Testis (tissue), 2 donors: Measurements from ENCODE around the gene TLE1.

Experiments
- POLR2A ChIP-seq: fragments of 450-650 bp; IDR thresholded peaks from one replicate; pipeline ENCODE4 v1.6.1; 2017; ENCODE audit warnings: antibody characterized with exemption, mild to moderate bottlenecking, moderate library complexity
- TF ChIP-seq, protein P1 (sequence below), 3 experiments: fragments of 450-650 bp in 2 of 3; fragments of 200-600 bp in 1 of 3; sonication (generic) in 1 of 3; IDR thresholded peaks; one replicate each; pipeline ENCODE4 v1.5.1; 2016 to 2019; ENCODE audit warnings: antibody characterized with exemption in 3 of 3, mild to moderate bottlenecking in 2 of 3, moderate library complexity in 1 of 3

DNA sequence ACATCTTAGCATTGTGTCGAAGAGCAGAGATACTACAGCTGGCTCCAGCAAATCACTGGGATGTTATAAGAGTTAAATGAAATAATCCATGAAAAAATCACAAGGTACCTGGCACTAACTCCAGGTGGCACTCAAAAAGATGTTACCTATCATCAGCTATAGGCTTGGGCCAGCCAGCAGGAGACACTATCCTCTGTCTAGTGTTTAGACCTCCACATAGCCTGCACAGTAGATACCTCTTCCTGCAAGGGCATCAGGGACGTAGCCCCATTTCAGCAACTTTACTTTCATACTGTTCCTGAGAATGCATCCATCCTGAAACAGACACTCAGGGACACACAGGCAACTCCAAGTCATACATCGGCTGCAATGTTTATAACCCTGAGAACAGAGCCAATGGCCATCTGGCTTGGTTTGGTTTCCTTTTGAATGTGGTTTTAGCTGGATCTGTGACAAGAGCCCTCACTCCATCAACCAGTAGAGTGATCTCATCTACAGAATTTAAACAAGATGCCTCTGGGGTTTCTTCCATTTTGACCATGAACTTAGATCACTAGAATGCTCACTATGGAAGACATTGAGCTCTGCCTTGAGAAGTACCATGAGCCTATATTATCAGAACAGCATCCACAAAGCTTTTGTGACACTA lies 69.9 kb downstream of the TLE1 start:
- TF ChIP-seq, protein P1, sequence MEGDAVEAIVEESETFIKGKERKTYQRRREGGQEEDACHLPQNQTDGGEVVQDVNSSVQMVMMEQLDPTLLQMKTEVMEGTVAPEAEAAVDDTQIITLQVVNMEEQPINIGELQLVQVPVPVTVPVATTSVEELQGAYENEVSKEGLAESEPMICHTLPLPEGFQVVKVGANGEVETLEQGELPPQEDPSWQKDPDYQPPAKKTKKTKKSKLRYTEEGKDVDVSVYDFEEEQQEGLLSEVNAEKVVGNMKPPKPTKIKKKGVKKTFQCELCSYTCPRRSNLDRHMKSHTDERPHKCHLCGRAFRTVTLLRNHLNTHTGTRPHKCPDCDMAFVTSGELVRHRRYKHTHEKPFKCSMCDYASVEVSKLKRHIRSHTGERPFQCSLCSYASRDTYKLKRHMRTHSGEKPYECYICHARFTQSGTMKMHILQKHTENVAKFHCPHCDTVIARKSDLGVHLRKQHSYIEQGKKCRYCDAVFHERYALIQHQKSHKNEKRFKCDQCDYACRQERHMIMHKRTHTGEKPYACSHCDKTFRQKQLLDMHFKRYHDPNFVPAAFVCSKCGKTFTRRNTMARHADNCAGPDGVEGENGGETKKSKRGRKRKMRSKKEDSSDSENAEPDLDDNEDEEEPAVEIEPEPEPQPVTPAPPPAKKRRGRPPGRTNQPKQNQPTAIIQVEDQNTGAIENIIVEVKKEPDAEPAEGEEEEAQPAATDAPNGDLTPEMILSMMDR (IDR thresholded peaks at IDR 0.05): no peak
- no peak for TF ChIP-seq POLR2A
